Suprapubic skin (tissue), 4 donors: ENCODE measurements around the gene RNF130.

Experiments used
- CTCF ChIP-seq, 2 donors: fragments of 200-600 bp in 1 of 2; fragments of 450-650 bp in 1 of 2; sonication (generic) in 1 of 2; IDR thresholded peaks; one replicate each; pipeline ENCODE4 v1.5.1; 2016 to 2019; ENCODE audit warnings: antibody characterized with exemption in 2 of 2, mild to moderate bottlenecking in 1 of 2, moderate library complexity in 1 of 2
- POLR2A ChIP-seq, 2 donors: fragments of 450-650 bp; IDR thresholded peaks; one replicate each; pipeline ENCODE4 v1.6.1; 2017; ENCODE audit warnings: antibody characterized with exemption in 2 of 2, mild to moderate bottlenecking in 2 of 2, moderate library complexity in 2 of 2
- POLR2AphosphoS5 ChIP-seq, 3 donors: sonication (generic); formaldehyde crosslinking; IDR thresholded peaks; one replicate each; pipeline ENCODE4 v1.6.1; 2017; ENCODE audit warnings: antibody characterized with exemption in 3 of 3

GRCh38 chr5:180068519-180069090 is 3.0 kb downstream of the RNF130 start:
- TF ChIP-seq POLR2AphosphoS5 (IDR thresholded peaks at IDR 0.05) (no peak), POLR2A (IDR thresholded peaks at IDR 0.05) (no peak), CTCF (IDR thresholded peaks at IDR 0.05) (no peak)
